ENCODE data around the gene SIGLEC7. TPM values are rescaled to one million over a fixed set of nuclear protein-coding genes. Genes with fewer than 3 reads are reported as not detected.

Gene SIGLEC7
- polyA plus RNA-seq, 1 experiment, result not detected

DNA sequence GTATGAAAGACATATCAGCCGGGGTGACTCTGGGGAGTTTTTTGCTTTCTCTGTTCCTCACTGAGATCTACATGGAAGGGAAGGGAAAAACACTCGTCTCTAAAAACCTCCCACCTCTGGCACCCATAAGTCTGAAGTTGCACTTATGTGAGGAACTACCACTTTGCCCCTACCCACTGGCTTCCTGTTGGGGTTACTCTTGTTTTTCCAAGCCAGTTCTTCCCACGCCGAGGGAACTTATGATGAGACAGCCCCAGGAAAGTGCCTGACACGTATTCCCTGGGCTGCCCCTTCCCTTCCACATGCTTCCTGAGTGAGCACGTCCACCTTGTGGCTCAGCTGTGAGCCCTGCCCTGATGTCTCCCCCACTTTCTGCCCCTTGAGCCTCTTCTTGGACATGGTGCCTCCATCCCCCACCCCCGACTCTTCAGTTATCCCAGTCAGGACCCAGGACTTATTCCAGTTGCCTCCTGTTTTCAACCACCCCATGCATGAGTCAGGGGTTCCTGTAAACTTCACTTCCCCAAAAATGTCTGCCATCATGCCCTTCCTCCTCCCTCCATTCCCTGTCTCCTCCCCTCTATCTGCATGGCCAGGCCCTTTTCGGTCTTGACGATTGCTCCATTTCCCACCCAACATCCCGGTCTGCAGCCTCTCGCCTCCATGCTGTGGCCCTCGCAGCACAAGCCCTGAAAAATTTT lies 5.1 kb upstream of the SIGLEC7 start:
- Histone ChIP-seq H3K9me3 (ENCODE audit: control insufficient read depth, insufficient read depth, low read length) (no peaks in the 10 kb centered on the region), H3K27ac (ENCODE audit: low read depth, low read length) (no peak overlapping the region), H3K27me3 (ENCODE audit: control insufficient read depth, insufficient read depth, low read length) (no peaks in the 10 kb centered on the region), H3K4me3 (ENCODE audit: low read depth, low read length) (no peak overlapping the region)
- TF ChIP-seq, protein P1, sequence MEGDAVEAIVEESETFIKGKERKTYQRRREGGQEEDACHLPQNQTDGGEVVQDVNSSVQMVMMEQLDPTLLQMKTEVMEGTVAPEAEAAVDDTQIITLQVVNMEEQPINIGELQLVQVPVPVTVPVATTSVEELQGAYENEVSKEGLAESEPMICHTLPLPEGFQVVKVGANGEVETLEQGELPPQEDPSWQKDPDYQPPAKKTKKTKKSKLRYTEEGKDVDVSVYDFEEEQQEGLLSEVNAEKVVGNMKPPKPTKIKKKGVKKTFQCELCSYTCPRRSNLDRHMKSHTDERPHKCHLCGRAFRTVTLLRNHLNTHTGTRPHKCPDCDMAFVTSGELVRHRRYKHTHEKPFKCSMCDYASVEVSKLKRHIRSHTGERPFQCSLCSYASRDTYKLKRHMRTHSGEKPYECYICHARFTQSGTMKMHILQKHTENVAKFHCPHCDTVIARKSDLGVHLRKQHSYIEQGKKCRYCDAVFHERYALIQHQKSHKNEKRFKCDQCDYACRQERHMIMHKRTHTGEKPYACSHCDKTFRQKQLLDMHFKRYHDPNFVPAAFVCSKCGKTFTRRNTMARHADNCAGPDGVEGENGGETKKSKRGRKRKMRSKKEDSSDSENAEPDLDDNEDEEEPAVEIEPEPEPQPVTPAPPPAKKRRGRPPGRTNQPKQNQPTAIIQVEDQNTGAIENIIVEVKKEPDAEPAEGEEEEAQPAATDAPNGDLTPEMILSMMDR (IDR thresholded peaks at IDR 0.05; ENCODE audit: low read depth, low read length), result no peak
- DNase-seq (ENCODE audit: low read depth, low spot score), result no peak
- CTCF ChIA-PET, result no interaction called here
- POLR2A ChIA-PET, result no interaction called here

DNA sequence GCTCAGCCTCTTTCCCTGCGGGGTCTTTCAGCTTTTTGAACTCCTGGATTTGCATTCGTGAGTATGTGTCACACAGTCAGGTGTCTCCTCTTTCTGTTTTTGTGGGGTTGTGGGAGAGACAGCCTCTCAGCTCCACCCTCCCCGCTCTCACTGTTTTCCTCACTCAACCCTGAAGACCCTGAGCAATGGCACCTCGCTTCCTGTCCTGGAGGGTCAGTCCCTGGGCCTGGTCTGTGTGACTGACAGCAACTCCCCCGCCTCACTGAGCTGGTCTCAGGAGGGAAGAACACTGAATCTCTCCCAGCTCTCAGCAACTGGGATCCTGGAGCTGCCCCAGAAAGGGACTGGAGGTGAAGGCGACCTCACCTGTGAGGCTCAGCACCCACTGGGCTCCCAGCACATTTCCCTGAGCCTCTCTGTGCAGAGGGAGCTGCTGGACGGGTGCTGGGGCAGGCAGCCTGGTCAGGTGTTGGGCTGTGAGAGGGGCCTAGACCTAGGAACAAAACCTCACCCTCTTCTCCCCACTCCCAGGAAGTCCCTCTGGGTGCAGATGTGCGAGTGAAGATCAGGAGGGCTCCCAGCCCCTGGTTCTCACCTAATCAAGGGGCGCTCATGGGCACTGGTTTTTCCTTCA lies 4.2 kb upstream of the SIGLEC7 start:
- ChIA-PET POLR2A (no interaction called here), CTCF (no interaction called here)
- H3K27ac ChIP-seq (ENCODE audit: low read depth, low read length), result no peak overlapping the region
- no peaks in the 10 kb centered on the region for H3K9me3 ChIP-seq (ENCODE audit: control insufficient read depth, insufficient read depth, low read length)
- TF ChIP-seq, protein P1 (IDR thresholded peaks at IDR 0.05; ENCODE audit: low read depth, low read length), result no peak
- H3K4me3 ChIP-seq (ENCODE audit: low read depth, low read length), result no peak overlapping the region
- no peaks in the 10 kb centered on the region for H3K27me3 ChIP-seq (ENCODE audit: control insufficient read depth, insufficient read depth, low read length)
- no peak for DNase-seq (ENCODE audit: low read depth, low spot score)

DNA sequence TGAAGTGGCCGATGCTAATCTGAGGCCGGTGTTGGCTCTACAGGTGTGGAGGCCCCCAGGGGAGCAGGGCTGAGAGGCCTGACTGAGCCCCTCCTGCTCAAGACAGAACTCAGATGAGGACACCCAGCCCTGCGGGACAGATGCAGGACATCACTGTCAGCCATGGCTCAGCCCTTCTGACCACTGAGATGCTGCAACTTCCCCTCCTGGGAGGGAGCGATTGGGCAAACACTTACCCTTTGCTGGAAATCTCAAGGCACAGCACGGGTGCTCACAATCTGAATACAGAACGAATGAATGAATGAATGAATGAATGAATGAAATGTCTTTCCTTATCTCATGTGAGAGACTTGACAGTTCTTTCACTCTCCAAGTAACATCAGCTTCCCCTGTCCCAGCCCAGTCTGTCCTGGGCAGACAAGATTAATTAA lies 3.5 kb upstream of the SIGLEC7 start:
- TF ChIP-seq, protein P1 (IDR thresholded peaks at IDR 0.05; ENCODE audit: low read depth, low read length), result no peak
- H3K27ac ChIP-seq (ENCODE audit: low read depth, low read length), result no peak overlapping the region
- no peak overlapping the region for H3K4me3 ChIP-seq (ENCODE audit: low read depth, low read length)
- H3K9me3 ChIP-seq (ENCODE audit: control insufficient read depth, insufficient read depth, low read length), result no peaks in the 10 kb centered on the region
- H3K27me3 ChIP-seq (ENCODE audit: control insufficient read depth, insufficient read depth, low read length), result no peaks in the 10 kb centered on the region
- CTCF ChIA-PET, result no interaction called here
- no peak for DNase-seq (ENCODE audit: low read depth, low spot score)
- POLR2A ChIA-PET, result no interaction called here

DNA sequence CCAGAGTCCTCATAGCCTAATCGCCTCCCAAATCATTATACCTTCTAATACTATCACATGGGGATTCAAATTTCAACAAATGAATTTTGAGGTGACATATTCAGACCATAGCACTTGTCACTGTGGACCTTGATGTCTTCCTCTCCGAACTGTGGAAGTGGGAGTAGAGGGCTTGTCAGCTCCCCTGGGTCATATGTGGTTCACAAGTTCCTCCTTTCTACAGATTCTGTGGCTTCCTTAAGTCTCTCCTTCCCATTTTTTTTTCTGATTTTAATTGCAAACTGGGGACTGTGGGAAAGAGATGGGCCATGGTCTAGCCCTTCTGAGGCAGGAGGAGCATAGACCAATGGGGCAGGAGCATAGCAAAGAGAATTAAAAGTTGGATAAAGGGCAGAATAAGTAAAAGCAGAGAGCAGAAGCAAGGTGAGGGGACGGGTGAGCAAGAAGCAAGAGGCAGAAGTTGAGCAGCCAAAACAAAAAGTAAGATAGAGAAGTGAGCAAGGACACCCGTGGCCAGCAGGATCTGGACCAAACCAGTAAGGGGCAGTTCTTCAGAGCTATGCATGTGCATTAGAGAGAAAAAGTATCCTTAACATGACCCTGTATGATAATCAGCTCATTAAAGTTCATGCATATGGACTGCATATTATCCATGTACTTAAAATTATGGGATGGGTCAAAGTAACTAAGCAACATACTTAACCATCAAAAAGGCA lies 2.6 kb upstream of the SIGLEC7 start:
- Histone ChIP-seq H3K4me3 (ENCODE audit: low read depth, low read length) (no peak overlapping the region), H3K9me3 (ENCODE audit: control insufficient read depth, insufficient read depth, low read length) (no peaks in the 10 kb centered on the region), H3K27me3 (ENCODE audit: control insufficient read depth, insufficient read depth, low read length) (no peaks in the 10 kb centered on the region), H3K27ac (ENCODE audit: low read depth, low read length) (no peak overlapping the region)
- DNase-seq (ENCODE audit: low read depth, low spot score), result no peak
- POLR2A ChIA-PET, result no interaction called here
- TF ChIP-seq, protein P1 (IDR thresholded peaks at IDR 0.05; ENCODE audit: low read depth, low read length), result no peak
- CTCF ChIA-PET, result no interaction called here

DNA sequence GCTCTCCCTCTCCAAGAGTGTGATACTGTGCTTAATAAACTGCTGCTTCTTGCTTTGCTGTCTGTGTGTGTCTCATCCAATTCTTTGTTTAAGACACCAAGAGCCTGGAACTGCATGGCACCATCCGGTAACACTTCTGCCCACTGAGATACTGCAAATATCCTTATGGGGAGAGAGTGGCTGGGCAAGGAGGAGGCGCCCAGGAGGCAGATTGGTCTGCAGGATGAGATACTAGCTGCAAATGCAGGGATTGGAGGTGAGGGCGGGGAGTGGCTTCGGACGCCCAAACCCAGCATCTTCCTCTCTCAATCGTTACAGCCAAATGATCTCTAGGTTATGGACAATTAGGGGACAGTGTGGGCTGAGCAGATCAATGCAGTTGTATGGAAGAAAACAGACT lies 1.7 kb upstream of the SIGLEC7 start:
- TF ChIP-seq, protein P1 (IDR thresholded peaks at IDR 0.05; ENCODE audit: low read depth, low read length), result no peak
- H3K27ac ChIP-seq (ENCODE audit: low read depth, low read length), result no peak overlapping the region
- H3K27me3 ChIP-seq (ENCODE audit: control insufficient read depth, insufficient read depth, low read length), result no peaks in the 10 kb centered on the region
- ChIA-PET CTCF (no interaction called here), POLR2A (no interaction called here)
- H3K4me3 ChIP-seq (ENCODE audit: low read depth, low read length), result no peak overlapping the region
- no peaks in the 10 kb centered on the region for H3K9me3 ChIP-seq (ENCODE audit: control insufficient read depth, insufficient read depth, low read length)
- no peak for DNase-seq (ENCODE audit: low read depth, low spot score)
